Measurements from ENCODE around the gene BATF3. TPM values are rescaled to one million over a fixed set of nuclear protein-coding genes. Genes with fewer than 3 reads are reported as not detected.
A peak's percentile ranks its signal among the peaks of the same experiment; 100 is the strongest.

BATF3 gene
- total and polyA plus RNA-seq, 2 of the 4 experiments (the other 2 are of a cell fraction) = 1.6 to 3.9 TPM

DNA sequence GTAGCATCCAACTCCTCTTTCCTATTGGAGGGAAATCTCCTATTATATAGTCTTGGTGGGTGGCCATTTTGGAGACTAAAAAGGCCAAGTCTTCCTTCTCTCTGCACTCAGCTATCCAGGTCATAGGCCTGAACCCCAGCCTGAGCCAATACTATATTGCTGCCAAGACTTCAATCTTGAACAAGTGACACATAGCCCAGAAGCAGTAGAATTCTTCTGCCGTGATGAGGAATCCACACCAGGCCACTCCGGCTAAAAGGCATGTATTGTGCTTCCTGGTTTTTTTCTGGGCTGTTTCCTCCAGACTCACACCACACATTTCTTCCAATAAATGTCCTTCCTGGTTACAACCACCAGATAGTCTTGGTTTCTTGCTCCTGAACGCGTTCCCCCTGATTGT lies 48.1 kb downstream of the BATF3 start:
- Histone ChIP-seq H4K20me1 (ENCODE audit: insufficient read depth, low read length) (no peaks in the 10 kb centered on the region), H2AK9ac (replicated peaks; ENCODE audit: low read depth, low read length, poor library complexity) (no peak overlapping the region), H3K9me3 (ENCODE audit: control insufficient read depth, insufficient read depth, low read length) (0 out of 2 replicates have a peak, but pooled peaks cover 2% of the 10 kb centered on the region), H4K91ac (ENCODE audit: insufficient read depth, low read depth, low read length) (peak overlapping the region; percentile 62), H3K4me2 (ENCODE audit: low read depth, low read length) (no peak overlapping the region), H2AK5ac (ENCODE audit: low read depth, low read length) (no peak overlapping the region), H3K27ac (ENCODE audit: insufficient read depth, low read length) (peak overlapping the region; percentile 51; the same call in 1 of the 2 replicates), H3K23ac (ENCODE audit: low read depth, low read length) (no peak overlapping the region), H3K4me1 (ENCODE audit: control insufficient read depth, insufficient read depth, low read length) (peaks cover 13% of the 10 kb centered on the region), H4K5ac (ENCODE audit: low read depth, low read length) (peak overlapping the region; percentile 16; the same call in 1 of the 2 replicates), H3K9me1 (ENCODE audit: insufficient read depth, low read length) (peaks cover 18% of the 10 kb centered on the region), H3K79me1 (ENCODE audit: low read depth in 1 of 2, low read length in 2 of 2) (no peaks in the 10 kb centered on the region), H3K4ac (ENCODE audit: low read depth, low read length) (peak overlapping the region; percentile 24; the same call in 1 of the 2 replicates), H2BK20ac (ENCODE audit: low read depth, low read length) (peak overlapping the region; percentile 71; the same call in 1 of the 2 replicates), H3K9ac (ENCODE audit: low read depth, low read length) (no peak overlapping the region), H3K18ac (ENCODE audit: low read depth, low read length) (peak overlapping the region; percentile 62; the same call in 1 of the 2 replicates), H3K14ac (replicated peaks; ENCODE audit: low read depth, low read length) (no peak overlapping the region; the same call in 1 of the 2 replicates), H3K56ac (ENCODE audit: extremely low read depth, insufficient read depth, low read length) (no peak overlapping the region), H4K8ac (ENCODE audit: low read depth in 2 of 2, low read length in 2 of 2) (peak overlapping the region; percentile 65 to 68; a peak in 3 of 4 replicates), H3K27me3 (ENCODE audit: control insufficient read depth, insufficient read depth, low read length) (no peaks in the 10 kb centered on the region), H2BK15ac (ENCODE audit: low read depth, low read length) (peak overlapping the region; percentile 58; the same call in 2 of the 3 replicates), H3K4me3 (ENCODE audit: insufficient read depth, low read depth, low read length) (no peak overlapping the region), H2BK120ac (ENCODE audit: low read depth, low read length) (peak overlapping the region; percentile 43; the same call in 1 of the 2 replicates), H3K36me3 (ENCODE audit: control insufficient read depth, insufficient read depth, low read length) (no peaks in the 10 kb centered on the region), H2AFZ (replicated peaks; ENCODE audit: low read length, poor library complexity) (peak overlapping the region; percentile 69), H2BK5ac (ENCODE audit: low read depth, low read length, poor library complexity, severe bottlenecking) (peak overlapping the region; percentile 69)
- intact Hi-C loops (cut with micrococcal nuclease) (no loop called here), in situ Hi-C loops (cut with MboI; ENCODE audit: low sequenced_read_pairs) (loop anchor here (25.0 kb wide), 1 partner anchor 336 kb away; no protein-coding TSS in a partner anchor), dilution Hi-C loops (cut with HindIII; ENCODE audit: low sequenced_read_pairs, unreplicated experiment) (no loop called here)
- POLR2A ChIA-PET (ENCODE audit: unreplicated experiment) = no interaction called here
- CTCF ChIA-PET = interaction anchor here (1.5 kb wide), 1 partner anchor 175 kb away, joined by 4 read pairs; no protein-coding TSS in a partner anchor
- ATAC-seq (ENCODE audit: low read depth) (peak; percentile 33), DNase-seq (peak; percentile 70)
- TF ChIP-seq MXI1 (IDR thresholded peaks at IDR 0.05; ENCODE audit: borderline replicate concordance, low read depth, low read length) (no peak), RAD21 (IDR thresholded peaks at IDR 0.05; ENCODE audit: low read length) (no peak), MAFK (IDR thresholded peaks at IDR 0.05; ENCODE audit: low read depth, low read length) (no peak), SMC3 (IDR thresholded peaks at IDR 0.05; ENCODE audit: low read depth, low read length) (no peak), FOS (IDR thresholded peaks at IDR 0.05; ENCODE audit: low read depth, low read length) (no peak), MAZ (IDR thresholded peaks at IDR 0.05; ENCODE audit: borderline replicate concordance, low read depth, low read length) (no peak), RCOR1 (IDR thresholded peaks at IDR 0.05; ENCODE audit: insufficient replicate concordance, low read length) (no peak), CEBPB (IDR thresholded peaks at IDR 0.05; ENCODE audit: low read depth, low read length) (no peak), NFE2L2 (IDR thresholded peaks at IDR 0.05; ENCODE audit: low read depth, low read length) (no peak)
- TF ChIP-seq, protein P1, sequence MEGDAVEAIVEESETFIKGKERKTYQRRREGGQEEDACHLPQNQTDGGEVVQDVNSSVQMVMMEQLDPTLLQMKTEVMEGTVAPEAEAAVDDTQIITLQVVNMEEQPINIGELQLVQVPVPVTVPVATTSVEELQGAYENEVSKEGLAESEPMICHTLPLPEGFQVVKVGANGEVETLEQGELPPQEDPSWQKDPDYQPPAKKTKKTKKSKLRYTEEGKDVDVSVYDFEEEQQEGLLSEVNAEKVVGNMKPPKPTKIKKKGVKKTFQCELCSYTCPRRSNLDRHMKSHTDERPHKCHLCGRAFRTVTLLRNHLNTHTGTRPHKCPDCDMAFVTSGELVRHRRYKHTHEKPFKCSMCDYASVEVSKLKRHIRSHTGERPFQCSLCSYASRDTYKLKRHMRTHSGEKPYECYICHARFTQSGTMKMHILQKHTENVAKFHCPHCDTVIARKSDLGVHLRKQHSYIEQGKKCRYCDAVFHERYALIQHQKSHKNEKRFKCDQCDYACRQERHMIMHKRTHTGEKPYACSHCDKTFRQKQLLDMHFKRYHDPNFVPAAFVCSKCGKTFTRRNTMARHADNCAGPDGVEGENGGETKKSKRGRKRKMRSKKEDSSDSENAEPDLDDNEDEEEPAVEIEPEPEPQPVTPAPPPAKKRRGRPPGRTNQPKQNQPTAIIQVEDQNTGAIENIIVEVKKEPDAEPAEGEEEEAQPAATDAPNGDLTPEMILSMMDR (conservative IDR thresholded peaks at IDR 0.05; ENCODE audit: low read depth, low read length) = no peak
- TF ChIP-seq, protein P2, sequence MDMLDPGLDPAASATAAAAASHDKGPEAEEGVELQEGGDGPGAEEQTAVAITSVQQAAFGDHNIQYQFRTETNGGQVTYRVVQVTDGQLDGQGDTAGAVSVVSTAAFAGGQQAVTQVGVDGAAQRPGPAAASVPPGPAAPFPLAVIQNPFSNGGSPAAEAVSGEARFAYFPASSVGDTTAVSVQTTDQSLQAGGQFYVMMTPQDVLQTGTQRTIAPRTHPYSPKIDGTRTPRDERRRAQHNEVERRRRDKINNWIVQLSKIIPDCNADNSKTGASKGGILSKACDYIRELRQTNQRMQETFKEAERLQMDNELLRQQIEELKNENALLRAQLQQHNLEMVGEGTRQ (IDR thresholded peaks at IDR 0.05; ENCODE audit: low read depth, low read length) = no peak
- BruUV-seq (replicated peaks) = no TSS peak
- 53% methylated on average over 3 of the region's 4 CpGs; no CpG with 5 or more reads in 1 of the 2 experiments for WGBS, 2 experiments (ENCODE audit: extremely low coverage in 2 of 2, insufficient read length in 1 of 2)

Data from IMR-90 (cell line).